Esophagus squamous epithelium (tissue), 4 donors: Measurements from ENCODE around the gene FBXL2.

Source experiments
- CTCF ChIP-seq, 6 experiments: fragments of 450-650 bp in 4 of 6; fragments of 200-600 bp in 2 of 6; sonication (generic) in 2 of 6; IDR thresholded peaks; one replicate each; pipeline ENCODE4 v1.5.1; 2016 to 2019; ENCODE audit warnings: antibody characterized with exemption in 6 of 6, mild to moderate bottlenecking in 4 of 6, moderate library complexity in 4 of 6
- POLR2A ChIP-seq, 4 donors: fragments of 450-650 bp; IDR thresholded peaks; one replicate each; pipeline ENCODE4 v1.6.1; 2017; ENCODE audit warnings: antibody characterized with exemption in 4 of 4, mild to moderate bottlenecking in 4 of 4, moderate library complexity in 3 of 4

GRCh38 chr3:33417066-33417673 lies 139.9 kb downstream of the FBXL2 start:
- TF ChIP-seq CTCF (IDR thresholded peaks at IDR 0.05) (no peak), POLR2A (IDR thresholded peaks at IDR 0.05) (no peak)
